Ammon's horn (tissue), 1 donor: ENCODE measurements around the gene KIF3B.
"Not testable (repeated sequence)": the region's sequence is repeated elsewhere in the genome, so short reads cannot be mapped to it uniquely, and the experiment has no call there.

ENCODE experiments used
- DNase-seq: peaks from one replicate; pipeline ENCODE4 v3.0.0-alpha.2; 2016; ENCODE audit warnings: low spot score

Gene KIF3B

GRCh38 chr20:32277361-32278198 lies at the start of gene KIF3B:
Gene KIF3B, plus strand, starts transcription at chr20:32277651. Its CDS starts 32,127 bp downstream, at chr20:32309778.
- peak; percentile 92 for DNase-seq

GRCh38 chr20:32227744-32228688 lies 49.4 kb upstream of the KIF3B start:
- DNase-seq: no peak

- DNase-seq: no peak
These were observed 48.2 kb upstream of the KIF3B start for GRCh38 chr20:32229251-32229747.

- DNase-seq: no peak
These were observed 46.7 kb upstream of the KIF3B start for GRCh38 chr20:32230707-32231106.

- DNase-seq: no peak
These were observed 46.2 kb upstream of the KIF3B start for GRCh38 chr20:32231245-32231644.

- DNase-seq: peak; percentile 50
These were observed 45.6 kb upstream of the KIF3B start for GRCh38 chr20:32231847-32232246.

- no peak for DNase-seq
These were observed 45.0 kb upstream of the KIF3B start for GRCh38 chr20:32232326-32232886.

- no peak for DNase-seq
These were observed 44.2 kb upstream of the KIF3B start for GRCh38 chr20:32233286-32233685.

GRCh38 chr20:32234135-32234808 lies 43.2 kb upstream of the KIF3B start:
- peak; percentile 21 for DNase-seq

- DNase-seq: no peak
These were observed 42.0 kb upstream of the KIF3B start for GRCh38 chr20:32235331-32236047.

- no peak for DNase-seq
These were observed 41.4 kb upstream of the KIF3B start for GRCh38 chr20:32236048-32236533.

GRCh38 chr20:32236819-32237218 lies 40.6 kb upstream of the KIF3B start:
- DNase-seq: no peak

GRCh38 chr20:32237419-32237818 lies 40.0 kb upstream of the KIF3B start:
- no peak for DNase-seq

GRCh38 chr20:32238483-32239425 lies 38.7 kb upstream of the KIF3B start:
- no peak for DNase-seq

GRCh38 chr20:32240205-32240604 lies 37.2 kb upstream of the KIF3B start:
- DNase-seq: no peak

- no peak for DNase-seq
These were observed 35.6 kb upstream of the KIF3B start for GRCh38 chr20:32241807-32242206.

- no peak for DNase-seq
These were observed 33.2 kb upstream of the KIF3B start for GRCh38 chr20:32244150-32244823.

- DNase-seq: no peak
These were observed 32.5 kb upstream of the KIF3B start for GRCh38 chr20:32244959-32245358.

- not testable (repeated sequence) for DNase-seq
These were observed 31.2 kb upstream of the KIF3B start for GRCh38 chr20:32246208-32246607.
